HG03039 (cell line): Measurements from ENCODE around the gene PPT1.
"Not testable (repeated sequence)": the region's sequence is repeated elsewhere in the genome, so short reads cannot be mapped to it uniquely, and the experiment has no call there.

ENCODE experiments used
- ATAC-seq: cut with Tn5 transposase; IDR thresholded peaks from one replicate; pipeline ENCODE4 v1.9.1; 2021; ENCODE audit warnings: mild to moderate bottlenecking, moderate library complexity; ENCODE audit not compliant: unreplicated experiment

PPT1 gene

DNA sequence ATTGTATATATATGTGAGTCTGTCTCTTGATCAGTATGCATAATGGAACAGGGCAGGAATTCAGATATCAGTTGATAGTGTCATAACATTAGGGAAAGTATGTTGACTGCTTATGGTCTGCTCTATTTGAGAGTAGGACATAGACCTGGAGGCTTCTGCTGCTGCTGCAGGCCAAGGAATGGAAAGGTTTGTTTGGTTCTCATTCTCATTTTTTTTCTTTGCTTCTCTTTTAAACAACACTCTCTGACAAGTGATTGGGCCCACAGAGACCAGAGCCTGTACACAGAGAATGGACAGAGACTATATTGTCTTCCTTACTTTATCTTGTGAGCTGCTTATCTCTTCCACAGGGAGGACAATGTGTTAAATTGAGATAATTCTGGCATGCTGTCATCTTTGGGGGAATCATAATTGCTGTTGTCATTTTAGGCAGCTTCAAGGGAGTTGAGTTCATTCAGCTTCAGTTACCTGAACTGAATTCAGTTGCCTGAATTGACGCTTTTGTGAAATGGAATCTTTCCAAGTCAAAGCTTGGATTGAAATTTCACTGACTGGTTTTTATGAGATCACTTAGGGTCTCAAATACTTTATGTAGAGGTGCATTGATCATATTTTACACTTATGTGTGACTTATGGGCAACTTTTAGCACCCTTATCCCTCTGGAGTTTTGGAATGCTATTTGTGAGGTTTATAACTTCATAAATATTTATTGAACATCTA, 39.6 kb downstream of the PPT1 start:
- no peak for ATAC-seq

DNA sequence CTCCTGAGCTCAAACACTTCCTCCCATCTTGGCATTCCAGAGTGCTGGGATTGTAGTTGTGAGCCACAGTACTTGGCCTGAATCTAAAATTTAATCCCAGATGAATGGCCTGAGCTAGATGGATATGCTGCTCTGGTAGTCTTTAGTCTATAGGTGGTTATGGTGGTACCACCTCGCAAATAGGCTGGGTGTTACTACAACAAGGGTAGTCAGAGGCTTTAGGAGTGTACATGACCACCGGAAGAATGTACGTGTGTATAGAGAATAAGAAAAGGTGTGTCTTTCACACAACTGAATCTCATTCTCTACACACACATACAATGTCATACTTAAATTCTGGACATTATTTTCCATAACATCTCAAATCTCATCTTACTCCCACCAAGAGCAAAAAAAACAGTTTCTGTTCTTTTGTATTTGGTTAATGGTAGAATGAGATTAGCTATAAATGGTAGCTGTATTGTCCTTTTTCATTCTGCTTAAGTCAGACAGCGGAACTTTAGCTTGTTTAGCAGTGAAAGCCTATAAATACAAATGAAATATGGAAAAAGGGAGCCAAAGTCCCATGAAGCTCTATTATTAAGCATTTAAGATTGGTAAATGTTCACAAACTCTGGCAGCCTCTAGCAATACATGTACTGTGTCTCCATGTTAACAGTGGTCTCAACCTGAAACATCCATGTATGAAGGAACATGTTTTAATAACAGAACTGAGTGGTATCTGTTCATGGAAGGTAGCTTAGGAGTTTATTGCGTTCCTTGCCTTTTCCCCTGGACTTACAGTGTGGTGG, 40.3 kb downstream of the PPT1 start:
- ATAC-seq: no peak

GRCh38 chr1:40053138-40053887, 43.7 kb downstream of the PPT1 start:
- ATAC-seq: no peak

DNA sequence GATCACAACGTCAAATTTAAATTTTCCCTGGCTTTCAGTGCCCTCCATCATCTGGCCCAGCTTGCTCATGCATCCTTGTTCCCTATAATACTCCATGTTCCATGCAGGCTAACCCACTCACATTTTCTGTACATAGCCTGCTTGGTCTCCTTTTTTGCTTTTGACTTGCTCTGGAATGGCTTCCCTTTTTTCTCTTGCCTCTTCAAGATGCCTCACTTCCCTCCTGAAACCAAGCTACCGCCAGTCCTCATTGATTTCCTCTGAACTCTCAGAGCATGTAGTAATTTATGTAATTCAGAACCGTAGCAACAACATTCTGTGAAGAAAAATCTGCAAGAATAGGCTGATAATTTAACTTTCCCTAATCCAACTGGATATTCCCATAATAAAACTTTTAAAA, 46.2 kb downstream of the PPT1 start:
- no peak for ATAC-seq

GRCh38 chr1:40049725-40050124, 47.3 kb downstream of the PPT1 start:
- no peak for ATAC-seq

- ATAC-seq: no peak
These were observed 49.3 kb downstream of the PPT1 start for GRCh38 chr1:40047769-40048168.

DNA sequence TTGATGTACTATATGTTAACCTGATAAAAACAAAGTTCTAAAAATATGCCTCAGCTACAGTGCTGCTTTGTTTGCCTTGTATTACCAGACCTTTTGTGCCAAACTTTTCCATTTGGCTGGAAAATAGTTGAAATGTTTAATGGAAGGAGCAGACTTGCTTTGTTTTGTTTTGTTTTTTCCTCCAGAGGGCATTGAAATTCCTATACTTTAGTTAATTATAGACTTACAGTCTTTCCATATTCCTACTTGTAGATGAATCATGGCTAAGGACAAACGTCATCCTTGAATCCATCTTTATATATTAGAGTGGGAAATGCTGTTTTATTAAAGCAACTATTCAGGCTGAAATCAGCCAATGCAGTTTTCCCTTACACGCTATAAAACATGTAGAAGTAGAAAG, 49.8 kb downstream of the PPT1 start:
- no peak for ATAC-seq

DNA sequence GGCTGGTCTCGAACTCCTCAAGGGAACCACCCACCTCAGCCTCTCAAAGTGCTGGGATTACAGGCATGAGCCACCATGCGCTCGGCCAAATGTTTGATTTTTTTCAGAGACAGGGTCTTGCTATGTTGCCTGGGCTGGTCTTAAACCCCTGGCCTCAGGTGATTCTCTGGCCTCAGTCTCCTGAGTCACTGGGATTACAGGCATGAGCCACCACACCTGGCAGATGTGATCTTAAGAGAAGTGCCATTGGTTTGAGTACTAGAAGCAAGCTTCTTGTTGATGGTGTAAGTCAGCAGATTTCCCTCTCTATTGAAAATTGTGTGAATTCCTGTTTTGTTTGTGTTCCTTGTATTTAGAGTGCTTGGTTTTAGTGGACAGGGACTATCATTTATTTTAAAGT, 51.3 kb downstream of the PPT1 start:
- ATAC-seq: no peak

DNA sequence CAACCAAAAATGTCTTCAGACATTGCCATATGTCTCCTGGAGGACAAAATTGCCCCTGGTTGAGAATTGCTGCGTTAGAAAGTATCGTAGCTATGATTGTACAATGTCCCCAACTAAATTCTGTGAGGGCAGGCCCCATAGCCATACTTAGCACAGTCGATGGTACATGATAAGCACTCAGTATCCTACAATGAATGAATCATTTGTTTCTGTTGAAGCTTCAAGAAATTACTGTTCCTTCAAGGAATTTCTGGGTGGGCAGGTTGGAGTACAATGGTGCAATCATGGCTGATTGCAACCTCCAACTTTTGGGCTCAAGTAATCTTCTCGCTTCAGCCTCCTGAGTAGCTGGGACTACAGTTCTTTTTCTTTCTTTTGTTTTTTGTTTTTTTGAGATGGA, 51.9 kb downstream of the PPT1 start:
- no peak for ATAC-seq

GRCh38 chr1:40044110-40044509, 52.9 kb downstream of the PPT1 start:
- no peak for ATAC-seq

GRCh38 chr1:40042341-40042740, 54.7 kb downstream of the PPT1 start:
- ATAC-seq: no peak

DNA sequence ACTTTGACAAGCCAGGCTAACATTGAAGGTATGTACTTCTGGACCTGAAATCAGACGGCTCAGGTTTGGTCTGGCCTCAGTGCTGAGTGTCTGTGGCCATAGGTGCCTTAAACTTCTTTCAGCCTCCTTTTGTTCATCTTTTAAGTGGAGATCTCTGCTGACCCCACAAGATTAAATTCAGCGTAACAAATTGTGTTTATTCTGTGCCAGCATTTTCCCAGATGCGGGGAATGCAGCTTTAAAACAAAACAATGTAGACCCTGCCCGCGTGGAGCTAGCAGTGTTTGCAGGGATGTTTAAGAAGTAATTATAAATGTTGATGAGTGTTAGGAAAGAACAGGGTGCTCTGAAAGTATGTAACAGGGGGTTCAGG, 55.6 kb downstream of the PPT1 start:
- no peak for ATAC-seq

- ATAC-seq: peak; percentile 84
These were observed 56.3 kb downstream of the PPT1 start, which contains the start of gene CAP1 for GRCh38 chr1:40040511-40041465. TSS of gene CAP1 (plus strand) at chr1:40040729. CDS start at chr1:40059347, 18,618 bp downstream.

GRCh38 chr1:40039757-40040510, 57.1 kb downstream of the PPT1 start:
- ATAC-seq: peak; percentile 52

- no peak for ATAC-seq
These were observed 57.8 kb downstream of the PPT1 start for GRCh38 chr1:40039245-40039756.

DNA sequence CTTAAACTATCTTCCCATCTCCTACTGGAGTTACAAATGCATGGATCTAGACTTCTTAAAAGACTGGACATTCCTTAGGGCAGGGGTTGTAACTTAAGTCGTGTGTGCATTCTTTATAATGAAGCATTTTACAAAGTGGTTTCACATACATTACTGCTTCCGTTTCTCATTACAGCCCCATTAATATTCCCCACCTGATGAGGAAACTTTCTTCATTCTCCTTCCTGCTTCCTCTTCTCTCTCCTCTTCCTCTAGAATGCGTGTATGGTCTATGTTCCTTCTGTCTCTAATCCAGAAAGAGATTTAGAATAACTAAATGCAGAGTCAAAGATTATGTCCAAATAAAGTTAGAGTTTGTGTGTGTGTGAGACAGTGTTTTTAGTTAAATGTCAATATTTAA, 58.4 kb downstream of the PPT1 start:
- no peak for ATAC-seq

- not testable (repeated sequence) for ATAC-seq
These were observed 59.8 kb downstream of the PPT1 start for GRCh38 chr1:40037254-40037653.

DNA sequence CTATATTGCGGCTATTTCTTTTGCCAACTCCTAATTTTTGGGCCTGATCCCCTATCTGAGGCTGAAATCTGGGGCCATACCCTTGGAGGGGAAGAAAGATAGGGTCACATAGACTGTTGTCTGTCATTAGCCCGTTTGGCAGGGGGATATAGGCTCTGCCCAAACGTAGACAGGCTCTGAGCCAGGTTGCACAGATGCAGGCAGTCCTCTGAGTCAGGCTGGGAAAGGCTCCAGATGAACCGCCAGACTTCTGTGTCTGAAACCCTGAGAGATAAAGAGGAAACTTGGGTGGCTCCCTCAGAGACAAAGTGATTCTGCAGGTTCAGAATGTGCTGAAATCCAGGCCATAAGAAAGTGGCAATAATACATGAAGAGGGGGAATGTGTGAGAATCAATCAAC, 60.5 kb downstream of the PPT1 start:
- ATAC-seq: no peak

GRCh38 chr1:40034869-40035268, 62.2 kb downstream of the PPT1 start:
- ATAC-seq: no peak
